DND-41 (cell line): ENCODE measurements around the gene RBMS1.

ENCODE experiments used
- ATAC-seq: fragments of 200-7000 bp; cut with Tn5 transposase; 3 replicates; pipeline ENCODE4 v1.9.1; 2021; ENCODE audit warnings: low read depth; ENCODE audit not compliant: insufficient read depth
- DNase-seq: peaks from one replicate; pipeline ENCODE4 v3.0.0-alpha.2; 2020
- H2AFZ ChIP-seq: 2 replicates; pipeline ENCODE4 v1.6.0; 2012; ENCODE audit warnings: low read depth, low read length
- H3K27ac ChIP-seq: 2 replicates; pipeline ENCODE4 v1.5.1; 2012; ENCODE audit warnings: low read length, inconsistent platforms
- H3K27me3 ChIP-seq: fragments of 200-600 bp; sonication (generic); 2 replicates; pipeline ENCODE4 v1.6.0; 2012; ENCODE audit warnings: low read length, mild to moderate bottlenecking, inconsistent platforms; ENCODE audit not compliant: insufficient read depth, poor library complexity
- H3K36me3 ChIP-seq: 2 replicates; pipeline ENCODE4 v1.5.1; 2012; ENCODE audit warnings: low read length, inconsistent platforms; ENCODE audit not compliant: insufficient read depth
- H3K4me1 ChIP-seq: 2 replicates; pipeline ENCODE4 v1.5.1; 2012; ENCODE audit warnings: mild to moderate bottlenecking, low read length; ENCODE audit not compliant: insufficient read depth
- H3K4me2 ChIP-seq: 2 replicates; pipeline ENCODE4 v1.6.0; 2012; ENCODE audit warnings: mild to moderate bottlenecking, moderate library complexity, low read length, inconsistent platforms; ENCODE audit not compliant: insufficient read depth
- H3K4me3 ChIP-seq, 2 experiments: fragments of 200-600 bp in 1 of 2; shearing (Covaris generic) in 1 of 2; 2 replicates each; pipeline ENCODE4 v1.5.1; 2012 to 2016; ENCODE audit warnings: inconsistent platforms in 2 of 2, low read length in 2 of 2, mild to moderate bottlenecking in 2 of 2, low read depth in 1 of 2, moderate library complexity in 1 of 2
- H3K79me2 ChIP-seq: 2 replicates; pipeline ENCODE4 v1.6.0; 2012; ENCODE audit warnings: low read length, inconsistent platforms; ENCODE audit not compliant: insufficient read depth
- H3K9ac ChIP-seq: 2 replicates; pipeline ENCODE4 v1.6.0; 2012; ENCODE audit warnings: low read depth, mild to moderate bottlenecking, inconsistent platforms, low read length, moderate library complexity
- H3K9me3 ChIP-seq: 2 replicates; pipeline ENCODE4 v1.5.1; 2012; ENCODE audit warnings: low read length, moderate library complexity, mild to moderate bottlenecking, inconsistent platforms; ENCODE audit not compliant: insufficient read depth, severe bottlenecking
- H4K20me1 ChIP-seq: 2 replicates; pipeline ENCODE4 v1.6.0; 2012; ENCODE audit warnings: low read length; ENCODE audit not compliant: insufficient read depth
- CTCF ChIP-seq: IDR thresholded peaks from 2 replicates; pipeline ENCODE4 v1.5.1; 2012; ENCODE audit warnings: borderline replicate concordance, low read length, moderate library complexity, mild to moderate bottlenecking; ENCODE audit not compliant: poor library complexity, severe bottlenecking; ENCODE audit errors: extremely low read depth
- EZH2 ChIP-seq: IDR thresholded peaks from 3 replicates; pipeline ENCODE4 v1.6.1; 2012; ENCODE audit warnings: borderline replicate concordance, low read depth, mild to moderate bottlenecking, moderate library complexity, low read length, inconsistent platforms; ENCODE audit not compliant: severe bottlenecking

The RBMS1 gene

DNA sequence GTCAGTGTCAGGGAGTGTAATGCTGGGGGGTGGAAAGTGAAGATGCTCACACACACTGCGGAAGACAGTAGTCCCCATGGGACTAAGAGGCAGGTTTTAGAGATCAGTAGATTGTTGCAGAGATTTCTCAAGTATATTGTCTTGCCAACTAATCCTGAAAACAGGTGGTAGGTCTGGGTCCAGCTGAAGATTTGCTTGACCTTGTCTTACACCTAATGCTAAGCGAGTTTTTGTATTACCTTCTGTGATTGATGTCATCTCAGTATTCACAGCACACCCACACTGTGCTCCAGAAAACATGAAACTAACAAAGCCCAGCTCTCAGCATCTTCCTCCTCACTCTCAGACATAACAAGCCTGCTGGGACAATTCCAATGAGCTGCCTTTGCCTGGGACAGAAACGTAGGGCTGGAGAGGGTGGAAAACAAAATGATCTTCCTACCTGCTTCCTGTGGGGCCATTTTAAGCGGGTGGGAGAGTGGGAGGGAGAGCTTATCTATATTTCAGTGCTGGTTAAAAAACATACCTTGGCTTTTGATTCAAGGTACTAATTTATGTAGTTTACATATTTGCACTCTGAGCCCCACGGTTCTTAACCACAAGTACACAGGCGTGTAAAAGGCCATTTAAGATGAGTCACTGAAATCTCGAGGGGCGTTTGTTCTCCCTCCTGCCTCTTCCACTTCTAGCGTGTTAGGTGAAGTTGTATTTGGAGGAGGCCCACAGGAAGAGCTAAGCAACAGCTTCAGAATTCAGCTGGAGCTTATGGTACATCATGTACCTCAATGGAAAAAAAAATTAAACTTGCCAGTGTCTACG lies 23.1 kb upstream of the RBMS1 start:
- no peak overlapping the region for H3K9ac ChIP-seq
- H3K4me3 ChIP-seq = no peak overlapping the region
- no peaks in the 10 kb centered on the region for H3K27me3 ChIP-seq
- TF ChIP-seq CTCF (no peak), EZH2 (no peak)
- no peak overlapping the region for H3K4me2 ChIP-seq
- no peaks in the 10 kb centered on the region for H3K4me1 ChIP-seq
- H4K20me1 ChIP-seq = no peaks in the 10 kb centered on the region
- H3K79me2 ChIP-seq = no peaks in the 10 kb centered on the region
- H3K36me3 ChIP-seq = no peaks in the 10 kb centered on the region
- no peak overlapping the region for H2AFZ ChIP-seq
- ATAC-seq (peak; percentile 24; the same call in 1 of the 3 replicates), DNase-seq (no peak)
- no peaks in the 10 kb centered on the region for H3K9me3 ChIP-seq
- no peak overlapping the region for H3K27ac ChIP-seq

- Histone ChIP-seq H3K9me3 (no peaks in the 10 kb centered on the region), H3K4me1 (no peaks in the 10 kb centered on the region)
These were observed 21.5 kb upstream of the RBMS1 start for GRCh38 chr2:160515120-160515519.

GRCh38 chr2:160513120-160513519 lies 19.5 kb upstream of the RBMS1 start:
- Histone ChIP-seq H3K27ac (no peak overlapping the region), H3K79me2 (no peaks in the 10 kb centered on the region), H3K4me2 (no peak overlapping the region), H3K27me3 (no peaks in the 10 kb centered on the region), H3K4me1 (no peaks in the 10 kb centered on the region), H3K36me3 (no peaks in the 10 kb centered on the region), H3K9ac (no peak overlapping the region), H3K9me3 (no peaks in the 10 kb centered on the region), H2AFZ (no peak overlapping the region), H3K4me3 (no peak overlapping the region), H4K20me1 (no peaks in the 10 kb centered on the region)
- TF ChIP-seq EZH2 (no peak), CTCF (no peak)
- DNase-seq = no peak
- ATAC-seq = no peak

More at GRCh38 chr2:160515120-160515519, 21.5 kb upstream of the RBMS1 start:
- DNase-seq (no peak), ATAC-seq (no peak; the same call in 2 of the 3 replicates)
- TF ChIP-seq EZH2 (no peak), CTCF (no peak)
- H3K27me3 ChIP-seq = no peaks in the 10 kb centered on the region
- H3K79me2 ChIP-seq = no peaks in the 10 kb centered on the region
- no peak overlapping the region for H2AFZ ChIP-seq
- no peak overlapping the region for H3K4me2 ChIP-seq
- H4K20me1 ChIP-seq = no peaks in the 10 kb centered on the region
- H3K9ac ChIP-seq = no peak overlapping the region
- no peaks in the 10 kb centered on the region for H3K36me3 ChIP-seq
- no peak overlapping the region for H3K4me3 ChIP-seq
- H3K27ac ChIP-seq = no peak overlapping the region
